ENCODE data around the gene INTS6. TPM values are rescaled to one million over a fixed set of nuclear protein-coding genes. Genes with fewer than 3 reads are reported as not detected.

INTS6 gene
- total and polyA plus RNA-seq, 4 donors, result 9.5 to 57.7 (median 21.1) TPM

GRCh38 chr13:51339354-51339753, 113.5 kb downstream of the INTS6 start, which contains the start of gene SERPINE3:
SERPINE3 (plus strand) TSS chr13:51339691; CDS start chr13:51341092, 1,401 bp downstream.
- 82 to 89% methylated on average over 11 of the region's 11 CpGs for WGBS, 2 donors
- peaks cover 0 to 2% (median 0%) of the 10 kb centered on the region in 4 donors for H3K9me3 ChIP-seq (ENCODE audit: control insufficient read depth in 4 of 4, insufficient read depth in 3 of 4, low read length in 3 of 4)
- no peaks in the 10 kb centered on the region for H3K36me3 ChIP-seq (ENCODE audit: control insufficient read depth in 4 of 4, insufficient read depth in 4 of 4, low read length in 4 of 4)
- TF ChIP-seq CTCF (IDR thresholded peaks at IDR 0.05; ENCODE audit: control extremely low read depth, extremely low read depth), result no peak
- H3K4me3 ChIP-seq, result no peak within 1 kb of the TSS
- DNase-seq (no peak), ATAC-seq (ENCODE audit: insufficient read depth, low FRiP score) (no peak)
- no peak within 1 kb of the TSS for H3K27ac ChIP-seq (ENCODE audit: low read depth in 1 of 2, low read length in 1 of 2)
- no peaks in the 10 kb centered on the region for H3K4me1 ChIP-seq (ENCODE audit: control insufficient read depth in 5 of 5, insufficient read depth in 5 of 5, low read length in 5 of 5)
- H3K27me3 ChIP-seq (ENCODE audit: control insufficient read depth in 3 of 3, insufficient read depth in 3 of 3, low read length in 2 of 3), result no peaks in the 10 kb centered on the region
- H3K9ac ChIP-seq (ENCODE audit: insufficient read depth in 1 of 2, low read length in 2 of 2), result no peak within 1 kb of the TSS

GRCh38 chr13:51336746-51337145, 116.1 kb downstream of the INTS6 start:
- ATAC-seq (ENCODE audit: insufficient read depth, low FRiP score) (no peak), DNase-seq (no peak)
- Histone ChIP-seq H3K4me3 (no peak overlapping the region), H3K9me3 (ENCODE audit: control insufficient read depth in 4 of 4, insufficient read depth in 3 of 4, low read length in 3 of 4) (peaks cover 0 to 2% (median 0%) of the 10 kb centered on the region in 4 donors), H3K36me3 (ENCODE audit: control insufficient read depth in 4 of 4, insufficient read depth in 4 of 4, low read length in 4 of 4) (no peaks in the 10 kb centered on the region), H3K27ac (ENCODE audit: low read depth in 1 of 2, low read length in 1 of 2) (no peak overlapping the region), H3K27me3 (ENCODE audit: control insufficient read depth in 3 of 3, insufficient read depth in 3 of 3, low read length in 2 of 3) (no peaks in the 10 kb centered on the region), H3K9ac (ENCODE audit: insufficient read depth in 1 of 2, low read length in 2 of 2) (no peak overlapping the region), H3K4me1 (ENCODE audit: control insufficient read depth in 5 of 5, insufficient read depth in 5 of 5, low read length in 5 of 5) (no peaks in the 10 kb centered on the region)
- 87 to 89% methylated on average over 5 of the region's 5 CpGs for WGBS, 2 donors
- TF ChIP-seq CTCF (IDR thresholded peaks at IDR 0.05; ENCODE audit: control extremely low read depth, extremely low read depth), result no peak

- Histone ChIP-seq H3K9ac (ENCODE audit: insufficient read depth in 1 of 2, low read length in 2 of 2) (no peak overlapping the region), H3K4me3 (no peak overlapping the region), H3K27me3 (ENCODE audit: control insufficient read depth in 3 of 3, insufficient read depth in 3 of 3, low read length in 2 of 3) (no peaks in the 10 kb centered on the region), H3K9me3 (ENCODE audit: control insufficient read depth in 4 of 4, insufficient read depth in 3 of 4, low read length in 3 of 4) (peaks cover 0 to 4% (median 0%) of the 10 kb centered on the region in 4 donors), H3K36me3 (ENCODE audit: control insufficient read depth in 4 of 4, insufficient read depth in 4 of 4, low read length in 4 of 4) (no peaks in the 10 kb centered on the region), H3K27ac (ENCODE audit: low read depth in 1 of 2, low read length in 1 of 2) (no peak overlapping the region), H3K4me1 (ENCODE audit: control insufficient read depth in 5 of 5, insufficient read depth in 5 of 5, low read length in 5 of 5) (no peaks in the 10 kb centered on the region)
- DNase-seq, result no peak
- no peak for TF ChIP-seq CTCF (IDR thresholded peaks at IDR 0.05; ENCODE audit: control extremely low read depth, extremely low read depth)
- ATAC-seq (ENCODE audit: insufficient read depth, low FRiP score), result no peak
These were observed 119.0 kb downstream of the INTS6 start for GRCh38 chr13:51333826-51334225.

GRCh38 chr13:51333421-51333820, 119.4 kb downstream of the INTS6 start:
- ATAC-seq (ENCODE audit: insufficient read depth, low FRiP score) (no peak), DNase-seq (no peak)
- Histone ChIP-seq H3K36me3 (ENCODE audit: control insufficient read depth in 4 of 4, insufficient read depth in 4 of 4, low read length in 4 of 4) (no peaks in the 10 kb centered on the region), H3K9ac (ENCODE audit: insufficient read depth in 1 of 2, low read length in 2 of 2) (no peak overlapping the region), H3K27ac (ENCODE audit: low read depth in 1 of 2, low read length in 1 of 2) (no peak overlapping the region), H3K9me3 (ENCODE audit: control insufficient read depth in 4 of 4, insufficient read depth in 3 of 4, low read length in 3 of 4) (peaks cover 0 to 4% (median 0%) of the 10 kb centered on the region in 4 donors), H3K4me3 (no peak overlapping the region), H3K27me3 (ENCODE audit: control insufficient read depth in 3 of 3, insufficient read depth in 3 of 3, low read length in 2 of 3) (no peaks in the 10 kb centered on the region), H3K4me1 (ENCODE audit: control insufficient read depth in 5 of 5, insufficient read depth in 5 of 5, low read length in 5 of 5) (no peaks in the 10 kb centered on the region)
- no peak for TF ChIP-seq CTCF (IDR thresholded peaks at IDR 0.05; ENCODE audit: control extremely low read depth, extremely low read depth)

All from lung (tissue), 12 donors.